H1 (cell line): ENCODE results near the gene GATA1. TPM values are rescaled to one million over a fixed set of nuclear protein-coding genes. Genes with fewer than 3 reads are reported as not detected.

ENCODE experiments used
- ASH2L ChIP-seq: fragments of 200-600, 300-600 bp; sonication (generic); IDR thresholded peaks from one replicate; pipeline ENCODE4 v1.7.1; 2017; ENCODE audit warnings: low read length
- BCL11A ChIP-seq, 2 experiments: IDR thresholded peaks; one replicate each; pipeline ENCODE4 v1.6.1; 2011; ENCODE audit warnings: low read depth in 2 of 2, low read length in 2 of 2, mild to moderate bottlenecking in 2 of 2
- EZH2 ChIP-seq: fragments of 200-600 bp; sonication (generic); IDR thresholded peaks from 2 replicates; pipeline ENCODE4 v1.7.1; 2012; ENCODE audit warnings: low read depth, mild to moderate bottlenecking, moderate library complexity, low read length, inconsistent platforms; ENCODE audit not compliant: severe bottlenecking
- KDM5A ChIP-seq: fragments of 200-600 bp; IDR thresholded peaks from 2 replicates; pipeline ENCODE4 v1.7.1; 2012; ENCODE audit warnings: mild to moderate bottlenecking, low read length, inconsistent platforms, mixed read lengths
- RBBP5 ChIP-seq: IDR thresholded peaks from 2 replicates; pipeline ENCODE4 v1.7.1; 2012; ENCODE audit warnings: low read depth, mild to moderate bottlenecking, inconsistent platforms, low read length, moderate library complexity, borderline replicate concordance
- TCF12 ChIP-seq: IDR thresholded peaks from 2 replicates; pipeline ENCODE4 v1.6.1; 2011; ENCODE audit warnings: low read depth, mild to moderate bottlenecking, low read length
- polyA plus RNA-seq, 7 experiments: library from polyadenylated mRNA; depleted of rRNA in 3 of 7; stranded (reverse) in 5 of 7; unstranded in 2 of 7; fragments of >200 nt in 5 of 7; fragments of 200-250 nt in 2 of 7; gene quantifications; 1 replicate in 5 of 7; 2 replicates in 1 of 7; 4 replicates in 1 of 7; pipeline versions ENCODE4 v1.2.1 to v1.2.3, GENCODE V29; 2011 to 2013; ENCODE audit warnings: missing spikeins in 2 of 7, mixed read lengths in 2 of 7
- total RNA-seq: library from RNA; stranded (reverse); fragmentation: NEBNext Ultra II Directional; extraction: Animal tissue kit (Norgen Biotek cat#: 25700); gene quantifications from 2 replicates; pipeline ENCODE4 v1.2.1, GENCODE V29; 2021
- TF ChIP-seq, protein P1 (sequence below), 3 experiments: IDR thresholded peaks; 1 replicate in 2 of 3; 2 replicates in 1 of 3; pipeline versions ENCODE4 v1.5.1 to v1.6.1; 2011; ENCODE audit warnings: low read length in 3 of 3, mild to moderate bottlenecking in 3 of 3, inconsistent platforms in 2 of 3, low read depth in 1 of 3, moderate library complexity in 1 of 3; ENCODE audit not compliant: insufficient read depth in 1 of 3; ENCODE audit errors: control extremely low read depth in 1 of 3
- TF ChIP-seq, protein P2 (sequence below): fragments of 300-600 bp; sonication (generic); IDR thresholded peaks from 2 replicates; pipeline ENCODE4 v1.7.1; 2012; ENCODE audit warnings: low read length, moderate library complexity, mild to moderate bottlenecking, inconsistent platforms; ENCODE audit not compliant: insufficient replicate concordance

Gene GATA1
- total and polyA plus RNA-seq, 2 of the 8 experiments (the other 6 are each of a cell fraction or from before 2014, with no cell fraction given), result 0.05 TPM; not detected in 1

DNA sequence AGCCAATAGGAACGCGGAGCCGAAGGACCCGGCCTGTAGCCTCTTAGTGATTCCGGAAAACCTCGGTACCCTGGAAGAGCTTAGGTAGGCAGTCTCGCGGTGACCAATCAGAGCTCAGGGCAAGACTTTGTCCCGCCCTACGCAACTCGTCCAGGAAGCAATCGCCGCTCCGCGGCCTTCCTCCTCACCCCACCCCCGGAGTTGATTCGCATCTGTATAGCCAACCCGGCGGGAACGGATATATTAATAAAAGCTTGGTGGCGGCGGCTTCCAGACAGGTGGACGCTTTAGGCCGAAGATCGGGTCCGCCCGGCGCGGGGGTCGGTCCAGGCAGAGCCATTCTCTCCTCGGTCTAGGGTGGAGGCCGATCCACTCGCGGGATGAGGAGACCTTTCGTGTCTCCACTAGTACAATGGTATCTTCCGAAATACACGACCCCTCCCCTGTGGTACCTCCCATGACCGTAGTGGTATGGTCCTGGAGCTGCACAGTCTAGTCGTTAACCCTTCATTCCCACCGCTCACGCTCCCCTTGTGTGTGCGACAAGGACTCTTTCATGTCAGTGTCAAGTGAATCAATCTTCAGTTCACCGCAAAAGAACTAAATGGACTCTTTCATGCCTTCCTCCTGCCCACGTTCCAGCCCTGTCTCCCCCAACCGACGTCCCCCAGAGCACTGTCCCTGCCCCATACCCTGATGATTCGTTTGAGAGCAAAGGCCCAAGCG is 49.0 kb upstream of the GATA1 start (continued):
- TF ChIP-seq, protein P1, sequence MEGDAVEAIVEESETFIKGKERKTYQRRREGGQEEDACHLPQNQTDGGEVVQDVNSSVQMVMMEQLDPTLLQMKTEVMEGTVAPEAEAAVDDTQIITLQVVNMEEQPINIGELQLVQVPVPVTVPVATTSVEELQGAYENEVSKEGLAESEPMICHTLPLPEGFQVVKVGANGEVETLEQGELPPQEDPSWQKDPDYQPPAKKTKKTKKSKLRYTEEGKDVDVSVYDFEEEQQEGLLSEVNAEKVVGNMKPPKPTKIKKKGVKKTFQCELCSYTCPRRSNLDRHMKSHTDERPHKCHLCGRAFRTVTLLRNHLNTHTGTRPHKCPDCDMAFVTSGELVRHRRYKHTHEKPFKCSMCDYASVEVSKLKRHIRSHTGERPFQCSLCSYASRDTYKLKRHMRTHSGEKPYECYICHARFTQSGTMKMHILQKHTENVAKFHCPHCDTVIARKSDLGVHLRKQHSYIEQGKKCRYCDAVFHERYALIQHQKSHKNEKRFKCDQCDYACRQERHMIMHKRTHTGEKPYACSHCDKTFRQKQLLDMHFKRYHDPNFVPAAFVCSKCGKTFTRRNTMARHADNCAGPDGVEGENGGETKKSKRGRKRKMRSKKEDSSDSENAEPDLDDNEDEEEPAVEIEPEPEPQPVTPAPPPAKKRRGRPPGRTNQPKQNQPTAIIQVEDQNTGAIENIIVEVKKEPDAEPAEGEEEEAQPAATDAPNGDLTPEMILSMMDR (IDR thresholded peaks at IDR 0.05; ENCODE audit: control extremely low read depth in 1 of 3, insufficient read depth in 1 of 3, low read depth in 1 of 3, low read length in 3 of 3), result no peak
- TF ChIP-seq ASH2L (no peak), RBBP5 (no peak), TCF12 (no peak), KDM5A (no peak), BCL11A (IDR thresholded peaks at IDR 0.05; ENCODE audit: low read depth in 2 of 2, low read length in 2 of 2) (no peak), EZH2 (no peak)
- TF ChIP-seq, protein P2, sequence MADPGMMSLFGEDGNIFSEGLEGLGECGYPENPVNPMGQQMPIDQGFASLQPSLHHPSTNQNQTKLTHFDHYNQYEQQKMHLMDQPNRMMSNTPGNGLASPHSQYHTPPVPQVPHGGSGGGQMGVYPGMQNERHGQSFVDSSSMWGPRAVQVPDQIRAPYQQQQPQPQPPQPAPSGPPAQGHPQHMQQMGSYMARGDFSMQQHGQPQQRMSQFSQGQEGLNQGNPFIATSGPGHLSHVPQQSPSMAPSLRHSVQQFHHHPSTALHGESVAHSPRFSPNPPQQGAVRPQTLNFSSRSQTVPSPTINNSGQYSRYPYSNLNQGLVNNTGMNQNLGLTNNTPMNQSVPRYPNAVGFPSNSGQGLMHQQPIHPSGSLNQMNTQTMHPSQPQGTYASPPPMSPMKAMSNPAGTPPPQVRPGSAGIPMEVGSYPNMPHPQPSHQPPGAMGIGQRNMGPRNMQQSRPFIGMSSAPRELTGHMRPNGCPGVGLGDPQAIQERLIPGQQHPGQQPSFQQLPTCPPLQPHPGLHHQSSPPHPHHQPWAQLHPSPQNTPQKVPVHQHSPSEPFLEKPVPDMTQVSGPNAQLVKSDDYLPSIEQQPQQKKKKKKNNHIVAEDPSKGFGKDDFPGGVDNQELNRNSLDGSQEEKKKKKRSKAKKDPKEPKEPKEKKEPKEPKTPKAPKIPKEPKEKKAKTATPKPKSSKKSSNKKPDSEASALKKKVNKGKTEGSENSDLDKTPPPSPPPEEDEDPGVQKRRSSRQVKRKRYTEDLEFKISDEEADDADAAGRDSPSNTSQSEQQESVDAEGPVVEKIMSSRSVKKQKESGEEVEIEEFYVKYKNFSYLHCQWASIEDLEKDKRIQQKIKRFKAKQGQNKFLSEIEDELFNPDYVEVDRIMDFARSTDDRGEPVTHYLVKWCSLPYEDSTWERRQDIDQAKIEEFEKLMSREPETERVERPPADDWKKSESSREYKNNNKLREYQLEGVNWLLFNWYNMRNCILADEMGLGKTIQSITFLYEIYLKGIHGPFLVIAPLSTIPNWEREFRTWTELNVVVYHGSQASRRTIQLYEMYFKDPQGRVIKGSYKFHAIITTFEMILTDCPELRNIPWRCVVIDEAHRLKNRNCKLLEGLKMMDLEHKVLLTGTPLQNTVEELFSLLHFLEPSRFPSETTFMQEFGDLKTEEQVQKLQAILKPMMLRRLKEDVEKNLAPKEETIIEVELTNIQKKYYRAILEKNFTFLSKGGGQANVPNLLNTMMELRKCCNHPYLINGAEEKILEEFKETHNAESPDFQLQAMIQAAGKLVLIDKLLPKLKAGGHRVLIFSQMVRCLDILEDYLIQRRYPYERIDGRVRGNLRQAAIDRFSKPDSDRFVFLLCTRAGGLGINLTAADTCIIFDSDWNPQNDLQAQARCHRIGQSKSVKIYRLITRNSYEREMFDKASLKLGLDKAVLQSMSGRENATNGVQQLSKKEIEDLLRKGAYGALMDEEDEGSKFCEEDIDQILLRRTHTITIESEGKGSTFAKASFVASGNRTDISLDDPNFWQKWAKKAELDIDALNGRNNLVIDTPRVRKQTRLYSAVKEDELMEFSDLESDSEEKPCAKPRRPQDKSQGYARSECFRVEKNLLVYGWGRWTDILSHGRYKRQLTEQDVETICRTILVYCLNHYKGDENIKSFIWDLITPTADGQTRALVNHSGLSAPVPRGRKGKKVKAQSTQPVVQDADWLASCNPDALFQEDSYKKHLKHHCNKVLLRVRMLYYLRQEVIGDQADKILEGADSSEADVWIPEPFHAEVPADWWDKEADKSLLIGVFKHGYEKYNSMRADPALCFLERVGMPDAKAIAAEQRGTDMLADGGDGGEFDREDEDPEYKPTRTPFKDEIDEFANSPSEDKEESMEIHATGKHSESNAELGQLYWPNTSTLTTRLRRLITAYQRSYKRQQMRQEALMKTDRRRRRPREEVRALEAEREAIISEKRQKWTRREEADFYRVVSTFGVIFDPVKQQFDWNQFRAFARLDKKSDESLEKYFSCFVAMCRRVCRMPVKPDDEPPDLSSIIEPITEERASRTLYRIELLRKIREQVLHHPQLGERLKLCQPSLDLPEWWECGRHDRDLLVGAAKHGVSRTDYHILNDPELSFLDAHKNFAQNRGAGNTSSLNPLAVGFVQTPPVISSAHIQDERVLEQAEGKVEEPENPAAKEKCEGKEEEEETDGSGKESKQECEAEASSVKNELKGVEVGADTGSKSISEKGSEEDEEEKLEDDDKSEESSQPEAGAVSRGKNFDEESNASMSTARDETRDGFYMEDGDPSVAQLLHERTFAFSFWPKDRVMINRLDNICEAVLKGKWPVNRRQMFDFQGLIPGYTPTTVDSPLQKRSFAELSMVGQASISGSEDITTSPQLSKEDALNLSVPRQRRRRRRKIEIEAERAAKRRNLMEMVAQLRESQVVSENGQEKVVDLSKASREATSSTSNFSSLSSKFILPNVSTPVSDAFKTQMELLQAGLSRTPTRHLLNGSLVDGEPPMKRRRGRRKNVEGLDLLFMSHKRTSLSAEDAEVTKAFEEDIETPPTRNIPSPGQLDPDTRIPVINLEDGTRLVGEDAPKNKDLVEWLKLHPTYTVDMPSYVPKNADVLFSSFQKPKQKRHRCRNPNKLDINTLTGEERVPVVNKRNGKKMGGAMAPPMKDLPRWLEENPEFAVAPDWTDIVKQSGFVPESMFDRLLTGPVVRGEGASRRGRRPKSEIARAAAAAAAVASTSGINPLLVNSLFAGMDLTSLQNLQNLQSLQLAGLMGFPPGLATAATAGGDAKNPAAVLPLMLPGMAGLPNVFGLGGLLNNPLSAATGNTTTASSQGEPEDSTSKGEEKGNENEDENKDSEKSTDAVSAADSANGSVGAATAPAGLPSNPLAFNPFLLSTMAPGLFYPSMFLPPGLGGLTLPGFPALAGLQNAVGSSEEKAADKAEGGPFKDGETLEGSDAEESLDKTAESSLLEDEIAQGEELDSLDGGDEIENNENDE, result no peak
